Hepatocyte (in vitro differentiated cells): Measurements from ENCODE around the gene SLC28A3. TPM values are rescaled to one million over a fixed set of nuclear protein-coding genes. Genes with fewer than 3 reads are reported as not detected.

Experiments
- DNase-seq: peaks from one replicate; pipeline ENCODE4 v3.0.0-alpha.2; 2016; ENCODE audit warnings: low spot score
- H2AFZ ChIP-seq: fragments of 200-600 bp; sonication (generic); 2 replicates; pipeline ENCODE4 v1.6.0; 2016; ENCODE audit warnings: antibody characterized with exemption, mild to moderate bottlenecking
- H3K27ac ChIP-seq: fragments of 200-600 bp; sonication (generic); 2 replicates; pipeline ENCODE4 v1.5.1; 2016; ENCODE audit warnings: mild to moderate bottlenecking
- H3K27me3 ChIP-seq: fragments of 200-600 bp; sonication (generic); 2 replicates; pipeline ENCODE4 v1.6.1; 2016
- H3K36me3 ChIP-seq: fragments of 200-600 bp; sonication (generic); replicated peaks from 2 replicates; pipeline ENCODE4 v1.5.1; 2016; ENCODE audit warnings: low read depth; ENCODE audit not compliant: insufficient read depth
- H3K4me1 ChIP-seq: fragments of 200-600 bp; sonication (generic); 2 replicates; pipeline ENCODE4 v1.5.1; 2016; ENCODE audit warnings: mild to moderate bottlenecking, moderate library complexity; ENCODE audit not compliant: insufficient read depth
- H3K4me2 ChIP-seq: fragments of 200-600 bp; sonication (generic); 2 replicates; pipeline ENCODE4 v1.6.0; 2016
- H3K4me3 ChIP-seq: fragments of 200-600 bp; sonication (generic); 2 replicates; pipeline ENCODE4 v1.5.1; 2016; ENCODE audit warnings: mild to moderate bottlenecking
- H3K79me2 ChIP-seq: fragments of 200-600 bp; sonication (generic); 2 replicates; pipeline ENCODE4 v1.6.0; 2017; ENCODE audit warnings: mild to moderate bottlenecking
- H3K9me2 ChIP-seq: fragments of 200-600 bp; sonication (generic); replicated peaks from 2 replicates; pipeline ENCODE4 v1.6.0; 2017; ENCODE audit warnings: mild to moderate bottlenecking; ENCODE audit not compliant: insufficient read depth
- H3K9me3 ChIP-seq: fragments of 200-600 bp; sonication (generic); 2 replicates; pipeline ENCODE4 v1.5.1; 2016; ENCODE audit warnings: low read depth, mild to moderate bottlenecking
- H4K20me1 ChIP-seq: fragments of 200-600 bp; sonication (generic); 2 replicates; pipeline ENCODE4 v1.6.0; 2016; ENCODE audit warnings: mild to moderate bottlenecking; ENCODE audit not compliant: insufficient read depth, poor library complexity, severe bottlenecking
- EZH2 ChIP-seq: fragments of 200-600 bp; sonication (generic); IDR thresholded peaks from 2 replicates; pipeline ENCODE4 v1.6.1; 2016; ENCODE audit warnings: antibody characterized with exemption, mild to moderate bottlenecking, borderline replicate concordance
- EZH2phosphoT487 ChIP-seq: fragments of 200-600 bp; sonication (generic); IDR thresholded peaks from one replicate; pipeline ENCODE4 v1.6.1; 2018; ENCODE audit warnings: antibody characterized with exemption, mild to moderate bottlenecking, low read depth, moderate library complexity; ENCODE audit not compliant: unreplicated experiment, severe bottlenecking
- WGBS: methylation state at CpG from one replicate; pipeline ENCODE4 v1.1.6; 2016; ENCODE audit warnings: low lambda C conversion rate; ENCODE audit errors: missing lambda C conversion rate; 5-methylcytosine and 5-hydroxymethylcytosine counted together
- polyA plus RNA-seq: library from polyadenylated mRNA; unstranded; fragments of >200 nt; fragmentation: Nextera tagmentation; extraction: Ambion mirVana; gene quantifications from 2 replicates; pipeline ENCODE4 v1.2.1, GENCODE V29; 2016
- total RNA-seq: library from RNA; depleted of rRNA; stranded (reverse); fragments of >200 nt; gene quantifications from 2 replicates; pipeline ENCODE4 v1.2.3, GENCODE V29; 2014
- TF ChIP-seq, protein P1 (sequence below): fragments of 200-600 bp; sonication (generic); IDR thresholded peaks from 2 replicates; pipeline ENCODE4 v1.5.1; 2016; ENCODE audit warnings: antibody characterized with exemption, mild to moderate bottlenecking; ENCODE audit not compliant: poor library complexity

The SLC28A3 gene
- total and polyA plus RNA-seq, 2 experiments from 2014 or later: 0.98 to 1.7 TPM

DNA sequence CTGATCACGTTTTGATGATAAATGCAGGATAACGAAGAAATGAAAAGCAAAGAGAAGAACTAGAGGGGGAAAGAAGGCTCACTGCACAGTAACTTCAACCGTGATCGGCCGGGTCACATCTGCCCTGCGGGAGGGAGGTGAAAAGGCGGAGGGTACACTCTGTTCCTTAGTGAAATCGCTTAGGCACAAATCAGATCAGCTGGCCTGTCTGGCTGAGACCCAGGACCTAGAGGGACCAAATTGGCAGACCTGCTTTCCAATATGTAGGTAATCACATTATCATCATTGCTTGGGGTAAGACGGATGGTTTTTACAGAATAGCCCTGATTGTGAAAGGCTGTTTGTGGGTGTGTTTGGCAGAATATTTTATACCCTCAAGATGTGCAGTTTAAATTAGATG lies 82.2 kb downstream of the SLC28A3 start:
- Histone ChIP-seq H4K20me1 (no peaks in the 10 kb centered on the region), H3K4me2 (no peak overlapping the region), H3K9me2 (no peaks in the 10 kb centered on the region), H3K27ac (no peak overlapping the region), H3K4me1 (peaks cover 5% of the 10 kb centered on the region), H3K79me2 (no peaks in the 10 kb centered on the region), H2AFZ (no peak overlapping the region), H3K9me3 (no peaks in the 10 kb centered on the region), H3K27me3 (no peaks in the 10 kb centered on the region), H3K4me3 (no peak overlapping the region), H3K36me3 (no peaks in the 10 kb centered on the region)
- WGBS: 80% methylated on average over 9 of the region's 9 CpGs
- DNase-seq: no peak
- no peak for TF ChIP-seq EZH2
- no peak for TF ChIP-seq EZH2phosphoT487
- TF ChIP-seq, protein P1, sequence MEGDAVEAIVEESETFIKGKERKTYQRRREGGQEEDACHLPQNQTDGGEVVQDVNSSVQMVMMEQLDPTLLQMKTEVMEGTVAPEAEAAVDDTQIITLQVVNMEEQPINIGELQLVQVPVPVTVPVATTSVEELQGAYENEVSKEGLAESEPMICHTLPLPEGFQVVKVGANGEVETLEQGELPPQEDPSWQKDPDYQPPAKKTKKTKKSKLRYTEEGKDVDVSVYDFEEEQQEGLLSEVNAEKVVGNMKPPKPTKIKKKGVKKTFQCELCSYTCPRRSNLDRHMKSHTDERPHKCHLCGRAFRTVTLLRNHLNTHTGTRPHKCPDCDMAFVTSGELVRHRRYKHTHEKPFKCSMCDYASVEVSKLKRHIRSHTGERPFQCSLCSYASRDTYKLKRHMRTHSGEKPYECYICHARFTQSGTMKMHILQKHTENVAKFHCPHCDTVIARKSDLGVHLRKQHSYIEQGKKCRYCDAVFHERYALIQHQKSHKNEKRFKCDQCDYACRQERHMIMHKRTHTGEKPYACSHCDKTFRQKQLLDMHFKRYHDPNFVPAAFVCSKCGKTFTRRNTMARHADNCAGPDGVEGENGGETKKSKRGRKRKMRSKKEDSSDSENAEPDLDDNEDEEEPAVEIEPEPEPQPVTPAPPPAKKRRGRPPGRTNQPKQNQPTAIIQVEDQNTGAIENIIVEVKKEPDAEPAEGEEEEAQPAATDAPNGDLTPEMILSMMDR: no peak

GRCh38 chr9:84255696-84256095 lies 84.9 kb downstream of the SLC28A3 start:
- Histone ChIP-seq H3K79me2 (no peaks in the 10 kb centered on the region), H4K20me1 (no peaks in the 10 kb centered on the region), H3K4me3 (no peak overlapping the region), H3K9me2 (no peaks in the 10 kb centered on the region), H2AFZ (no peak overlapping the region), H3K4me1 (peaks cover 5% of the 10 kb centered on the region), H3K9me3 (no peaks in the 10 kb centered on the region), H3K27ac (peak overlapping the region; percentile 17), H3K36me3 (no peaks in the 10 kb centered on the region), H3K4me2 (peak overlapping the region; percentile 6), H3K27me3 (no peaks in the 10 kb centered on the region)
- WGBS: 50% methylated on average over 4 of the region's 4 CpGs
- DNase-seq: no peak
- TF ChIP-seq EZH2phosphoT487 (no peak), EZH2 (no peak)
- TF ChIP-seq, protein P1: no peak

DNA sequence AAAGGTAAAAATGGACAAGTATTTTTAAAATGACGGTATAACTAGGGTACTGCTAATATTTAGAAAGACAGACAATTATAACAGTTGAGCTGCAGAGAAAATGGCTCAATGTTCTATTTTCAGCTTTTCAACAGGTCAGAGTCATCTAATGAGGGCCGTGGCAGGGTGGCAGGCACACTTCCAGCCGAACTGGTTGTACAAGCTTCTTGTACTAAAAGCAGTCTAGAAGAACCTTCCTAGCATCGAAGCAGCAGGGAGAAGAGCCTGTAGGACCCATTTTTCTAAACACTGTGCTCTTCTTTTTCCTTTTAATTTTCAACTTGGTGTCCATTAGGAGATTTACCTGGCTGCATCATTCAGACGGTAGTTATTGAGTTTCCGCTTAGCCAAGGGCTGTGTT lies 85.6 kb downstream of the SLC28A3 start:
- DNase-seq: peak; percentile 34

More for the DNA sequence above, 85.6 kb downstream of the SLC28A3 start:
- Histone ChIP-seq H3K27ac (peak overlapping the region; percentile 49), H3K9me3 (no peaks in the 10 kb centered on the region), H2AFZ (no peak overlapping the region), H3K4me3 (no peak overlapping the region), H3K4me1 (peaks cover 5% of the 10 kb centered on the region), H3K79me2 (no peaks in the 10 kb centered on the region), H3K27me3 (no peaks in the 10 kb centered on the region), H4K20me1 (no peaks in the 10 kb centered on the region), H3K9me2 (no peaks in the 10 kb centered on the region), H3K4me2 (peak overlapping the region; percentile 15), H3K36me3 (no peaks in the 10 kb centered on the region)
- WGBS: 56% methylated on average over 6 of the region's 6 CpGs
- TF ChIP-seq, protein P1: no peak
- TF ChIP-seq EZH2 (no peak), EZH2phosphoT487 (no peak)
